ENCODE measurements around the gene GPR180.

GPR180 gene

GRCh38 chr13:94674609-94675348 is 73.1 kb downstream of the GPR180 start:
- peak; percentile 69 for TF ChIP-seq CTCF (IDR thresholded peaks at IDR 0.05; ENCODE audit: low read depth, low read length)
- DNase-seq (ENCODE audit: extremely low read depth, low read depth): peak; percentile 8

- no peak for TF ChIP-seq CTCF (IDR thresholded peaks at IDR 0.05; ENCODE audit: low read depth, low read length)
- DNase-seq (ENCODE audit: extremely low read depth, low read depth): no peak
Observed at GRCh38 chr13:94677799-94678198, 76.1 kb downstream of the GPR180 start.

GRCh38 chr13:94678845-94679244 is 77.2 kb downstream of the GPR180 start:
- DNase-seq (ENCODE audit: extremely low read depth, low read depth): no peak
- TF ChIP-seq CTCF (IDR thresholded peaks at IDR 0.05; ENCODE audit: low read depth, low read length): no peak

GRCh38 chr13:94679614-94680013 is 78.0 kb downstream of the GPR180 start:
- TF ChIP-seq CTCF (IDR thresholded peaks at IDR 0.05; ENCODE audit: low read depth, low read length): no peak
- DNase-seq (ENCODE audit: extremely low read depth, low read depth): no peak

GRCh38 chr13:94682229-94682628 is 80.6 kb downstream of the GPR180 start:
- DNase-seq (ENCODE audit: extremely low read depth, low read depth): no peak
- TF ChIP-seq CTCF (IDR thresholded peaks at IDR 0.05; ENCODE audit: low read depth, low read length): no peak

GRCh38 chr13:94683409-94683808 is 81.8 kb downstream of the GPR180 start:
- no peak for DNase-seq (ENCODE audit: extremely low read depth, low read depth)

More at GRCh38 chr13:94683409-94683808, 81.8 kb downstream of the GPR180 start:
- TF ChIP-seq CTCF (IDR thresholded peaks at IDR 0.05; ENCODE audit: low read depth, low read length): no peak

Data from AG09319 (cell line).